H9 (cell line): ENCODE results near the gene FYN. TPM values are rescaled to one million over a fixed set of nuclear protein-coding genes. Genes with fewer than 3 reads are reported as not detected.

Source experiments
- DNase-seq: peaks from one replicate; pipeline ENCODE4 v3.0.0-alpha.2; 2017
- H2AFZ ChIP-seq: one replicate; pipeline ENCODE4 v1.6.1; 2013; ENCODE audit warnings: mild to moderate bottlenecking, low read length, control low read depth, moderate library complexity
- H2AK5ac ChIP-seq: 2 replicates; pipeline ENCODE4 v1.6.1; 2013; ENCODE audit warnings: low read length, control low read depth, mixed read lengths; ENCODE audit not compliant: insufficient read length
- H2BK120ac ChIP-seq: one replicate; pipeline ENCODE4 v1.6.1; 2013; ENCODE audit warnings: low read depth, mild to moderate bottlenecking, low read length, control low read depth, inconsistent platforms; ENCODE audit not compliant: poor library complexity, severe bottlenecking
- H2BK12ac ChIP-seq: 2 replicates; pipeline ENCODE4 v1.6.1; 2013; ENCODE audit warnings: low read length, control low read depth, mixed read lengths, low read depth; ENCODE audit not compliant: insufficient read length
- H2BK15ac ChIP-seq: 2 replicates; pipeline ENCODE4 v1.6.1; 2013; ENCODE audit warnings: low read depth, low read length, control low read depth
- H2BK20ac ChIP-seq: one replicate; pipeline ENCODE4 v1.6.1; 2013; ENCODE audit warnings: low read depth, mild to moderate bottlenecking, low read length, control low read depth, inconsistent platforms; ENCODE audit not compliant: poor library complexity, severe bottlenecking
- H2BK5ac ChIP-seq: 2 replicates; pipeline ENCODE4 v1.6.1; 2013; ENCODE audit warnings: low read length, control low read depth, mixed read lengths; ENCODE audit not compliant: insufficient read length
- H3K14ac ChIP-seq: 2 replicates; pipeline ENCODE4 v1.6.1; 2013; ENCODE audit warnings: low read length, control low read depth; ENCODE audit not compliant: insufficient read depth
- H3K18ac ChIP-seq: 2 replicates; pipeline ENCODE4 v1.6.1; 2013; ENCODE audit warnings: low read depth, mild to moderate bottlenecking, mixed read lengths, low read length, control low read depth; ENCODE audit not compliant: insufficient read length
- H3K23ac ChIP-seq: 2 replicates; pipeline ENCODE4 v1.6.1; 2013; ENCODE audit warnings: low read length, control low read depth, mixed read lengths, low read depth; ENCODE audit not compliant: insufficient read length
- H3K23me2 ChIP-seq: 2 replicates; pipeline ENCODE4 v1.6.1; 2013; ENCODE audit warnings: low read depth, mild to moderate bottlenecking, mixed read lengths, low read length, control low read depth; ENCODE audit not compliant: insufficient read length, poor library complexity, severe bottlenecking
- H3K27ac ChIP-seq: 2 replicates; pipeline ENCODE4 v1.5.1; 2013; ENCODE audit warnings: low read length, control low read depth, mixed read lengths, low read depth; ENCODE audit not compliant: insufficient read length
- H3K27me3 ChIP-seq: 2 replicates; pipeline ENCODE4 v1.6.1; 2013; ENCODE audit warnings: low read length, control low read depth, inconsistent platforms; ENCODE audit not compliant: insufficient read depth
- H3K4ac ChIP-seq: 2 replicates; pipeline ENCODE4 v1.6.1; 2013; ENCODE audit warnings: low read depth, mild to moderate bottlenecking, control low read depth, inconsistent platforms, low read length, moderate library complexity
- H3K4me1 ChIP-seq: 2 replicates; pipeline ENCODE4 v1.6.1; 2013; ENCODE audit warnings: low read length, control low read depth, inconsistent platforms; ENCODE audit not compliant: insufficient read depth
- H3K4me2 ChIP-seq: 2 replicates; pipeline ENCODE4 v1.6.1; 2013; ENCODE audit warnings: low read length, control low read depth, mixed read lengths; ENCODE audit not compliant: insufficient read length, insufficient read depth
- H3K56ac ChIP-seq: 2 replicates; pipeline ENCODE4 v1.6.1; 2013; ENCODE audit warnings: low read depth, mild to moderate bottlenecking, mixed read lengths, low read length, control low read depth; ENCODE audit not compliant: insufficient read length
- H3K79me1 ChIP-seq: 2 replicates; pipeline ENCODE4 v1.6.1; 2013; ENCODE audit warnings: low read depth, mild to moderate bottlenecking, moderate library complexity, low read length, control low read depth, inconsistent platforms; ENCODE audit not compliant: insufficient read depth, poor library complexity, severe bottlenecking
- H3K79me2 ChIP-seq: 2 replicates; pipeline ENCODE4 v1.6.1; 2013; ENCODE audit warnings: low read length, control low read depth, inconsistent platforms; ENCODE audit not compliant: insufficient read depth
- H3K9ac ChIP-seq: 2 replicates; pipeline ENCODE4 v1.6.1; 2013; ENCODE audit warnings: low read length, control low read depth, mixed read lengths; ENCODE audit not compliant: insufficient read length; ENCODE audit errors: extremely low read depth
- H3K9me3 ChIP-seq: one replicate; pipeline ENCODE4 v1.6.1; 2013; ENCODE audit warnings: low read depth, low read length, inconsistent platforms; ENCODE audit not compliant: control insufficient read depth
- H3T11ph ChIP-seq: one replicate; pipeline ENCODE4 v1.6.1; 2013; ENCODE audit warnings: mild to moderate bottlenecking, low read length, control low read depth, inconsistent platforms
- H4K20me1 ChIP-seq: one replicate; pipeline ENCODE4 v1.6.1; 2013; ENCODE audit not compliant: control insufficient read depth, insufficient read length, insufficient read depth
- H4K5ac ChIP-seq: 2 replicates; pipeline ENCODE4 v1.6.1; 2013; ENCODE audit warnings: low read depth, mild to moderate bottlenecking, mixed read lengths, low read length, control low read depth; ENCODE audit not compliant: insufficient read length
- H4K8ac ChIP-seq: replicated peaks from 2 replicates; pipeline ENCODE4 v1.6.1; 2013; ENCODE audit warnings: low read length, control low read depth, mixed read lengths, low read depth; ENCODE audit not compliant: insufficient read length
- H4K91ac ChIP-seq: 2 replicates; pipeline ENCODE4 v1.6.1; 2013; ENCODE audit warnings: low read depth, mild to moderate bottlenecking, moderate library complexity, mixed read lengths, low read length, control low read depth; ENCODE audit not compliant: insufficient read length
- H3K27ac Mint-ChIP-seq, 3 experiments: 2 replicates in 2 of 3; 3 replicates in 1 of 3; pipeline ENCODE4 v1.8.0; 2020 to 2021; ENCODE audit warnings: mixed read lengths in 3 of 3, mild to moderate bottlenecking in 1 of 3, moderate library complexity in 1 of 3
- H3K27me3 Mint-ChIP-seq: 2 replicates; pipeline ENCODE4 v1.8.0; 2021; ENCODE audit warnings: low read depth, mild to moderate bottlenecking, moderate library complexity, mixed read lengths
- H3K36me3 Mint-ChIP-seq, 3 experiments: 2 replicates in 2 of 3; 3 replicates in 1 of 3; pipeline ENCODE4 v1.8.0; 2020 to 2021; ENCODE audit warnings: low read depth in 3 of 3, mixed read lengths in 3 of 3; ENCODE audit not compliant: insufficient read depth in 1 of 3
- H3K4me1 Mint-ChIP-seq, 2 experiments: 2 replicates each; pipeline ENCODE4 v1.8.0; 2020; ENCODE audit warnings: mixed read lengths in 2 of 2
- H3K4me3 Mint-ChIP-seq, 2 experiments: 2 replicates in 1 of 2; 3 replicates in 1 of 2; pipeline ENCODE4 v1.8.0; 2020 to 2021; ENCODE audit warnings: mild to moderate bottlenecking in 2 of 2, mixed read lengths in 2 of 2, moderate library complexity in 1 of 2
- H3K9me3 Mint-ChIP-seq, 2 experiments: 2 replicates in 1 of 2; 3 replicates in 1 of 2; pipeline ENCODE4 v1.8.0; 2020; ENCODE audit warnings: mild to moderate bottlenecking in 2 of 2, mixed read lengths in 2 of 2, moderate library complexity in 1 of 2
- CTCF ChIP-seq: fragments of 200-600 bp; sonication (generic); conservative IDR thresholded peaks from 3 replicates; pipeline ENCODE4 v1.8.0; 2021; ENCODE audit warnings: antibody characterized with exemption, mild to moderate bottlenecking
- WGBS: extraction: QIAGEN DNeasy Blood & Tissue Kit; methylation state at CpG from one replicate; pipeline ENCODE4 v1.1.7; 2013; ENCODE audit warnings: missing lambda C conversion rate, low lambda C conversion rate, mixed read lengths; ENCODE audit not compliant: insufficient read length; ENCODE audit errors: extremely low coverage; 5-methylcytosine and 5-hydroxymethylcytosine counted together
- total RNA-seq: library from RNA; stranded (reverse); gene quantifications from 2 replicates; pipeline ENCODE4 v1.2.1, GENCODE V29; 2021

The FYN gene
- total RNA-seq, 1 experiment from 2014 or later, result 64.8 TPM

- Histone ChIP-seq H3K23me2 (no peaks in the 10 kb centered on the region), H3K9ac (no peak overlapping the region), H3K56ac (no peak overlapping the region), H2BK5ac (no peak overlapping the region), H2AK5ac (no peak overlapping the region), H3K79me2 (no peaks in the 10 kb centered on the region), H3K4me1 (peaks cover 4% of the 10 kb centered on the region; the same call in 1 of the 2 replicates), H4K5ac (no peak overlapping the region), H4K20me1 (no peaks in the 10 kb centered on the region), H2AFZ (no peak overlapping the region), H2BK15ac (no peak overlapping the region), H3K23ac (no peak overlapping the region), H3K4ac (no peak overlapping the region), H3K4me2 (no peak overlapping the region), H4K8ac (no peak overlapping the region), H2BK12ac (no peak overlapping the region), H3K27me3 (no peaks in the 10 kb centered on the region), H3K27ac (no peak overlapping the region), H3K9me3 (no peaks in the 10 kb centered on the region), H3K18ac (no peak overlapping the region), H3T11ph (no peak overlapping the region), H3K79me1 (no peaks in the 10 kb centered on the region), H2BK120ac (no peak overlapping the region), H2BK20ac (no peak overlapping the region), H4K91ac (no peak overlapping the region), H3K14ac (no peak overlapping the region)
- WGBS, result no CpG with 5 or more reads among the region's 5 CpGs
- no peak for DNase-seq
- no peak overlapping the region for H3K27ac Mint-ChIP-seq
- peaks cover 14 to 26% of the 10 kb centered on the region in 2 experiments for H3K4me1 Mint-ChIP-seq
- TF ChIP-seq CTCF, result no peak
- no peak overlapping the region for H3K4me3 Mint-ChIP-seq
- H3K27me3 Mint-ChIP-seq, result no peaks in the 10 kb centered on the region; the same call in 1 of the 2 replicates
- H3K9me3 Mint-ChIP-seq, result no peaks in the 10 kb centered on the region
- peaks cover 4 to 11% (median 4%) of the 10 kb centered on the region in 3 experiments; a peak in 5 of 7 replicates for H3K36me3 Mint-ChIP-seq
Observed at GRCh38 chr6:111679126-111679858, 194.0 kb downstream of the FYN start.
